ENCODE results near the gene AQP6.

DNA sequence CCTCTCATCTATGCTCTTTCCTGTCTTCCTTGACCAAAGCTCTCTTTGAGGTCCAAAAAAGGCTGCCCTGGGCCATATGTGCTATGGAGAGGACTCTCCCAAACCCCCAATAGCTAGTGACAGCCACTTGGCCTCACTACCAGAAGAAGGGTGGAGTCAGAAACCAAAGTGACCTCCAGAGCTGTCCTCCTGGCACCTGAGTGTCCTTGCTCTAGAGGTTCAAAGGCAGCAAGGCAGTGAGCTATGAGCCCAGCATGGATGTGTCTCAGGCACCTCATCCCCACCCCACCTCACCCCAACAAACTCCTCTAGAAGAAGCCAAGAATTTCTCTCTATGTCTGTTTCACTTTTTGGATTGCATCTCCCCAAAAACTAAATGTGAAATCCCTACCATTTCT lies 15.2 kb upstream of the AQP6 start:
- TF ChIP-seq, protein P1, sequence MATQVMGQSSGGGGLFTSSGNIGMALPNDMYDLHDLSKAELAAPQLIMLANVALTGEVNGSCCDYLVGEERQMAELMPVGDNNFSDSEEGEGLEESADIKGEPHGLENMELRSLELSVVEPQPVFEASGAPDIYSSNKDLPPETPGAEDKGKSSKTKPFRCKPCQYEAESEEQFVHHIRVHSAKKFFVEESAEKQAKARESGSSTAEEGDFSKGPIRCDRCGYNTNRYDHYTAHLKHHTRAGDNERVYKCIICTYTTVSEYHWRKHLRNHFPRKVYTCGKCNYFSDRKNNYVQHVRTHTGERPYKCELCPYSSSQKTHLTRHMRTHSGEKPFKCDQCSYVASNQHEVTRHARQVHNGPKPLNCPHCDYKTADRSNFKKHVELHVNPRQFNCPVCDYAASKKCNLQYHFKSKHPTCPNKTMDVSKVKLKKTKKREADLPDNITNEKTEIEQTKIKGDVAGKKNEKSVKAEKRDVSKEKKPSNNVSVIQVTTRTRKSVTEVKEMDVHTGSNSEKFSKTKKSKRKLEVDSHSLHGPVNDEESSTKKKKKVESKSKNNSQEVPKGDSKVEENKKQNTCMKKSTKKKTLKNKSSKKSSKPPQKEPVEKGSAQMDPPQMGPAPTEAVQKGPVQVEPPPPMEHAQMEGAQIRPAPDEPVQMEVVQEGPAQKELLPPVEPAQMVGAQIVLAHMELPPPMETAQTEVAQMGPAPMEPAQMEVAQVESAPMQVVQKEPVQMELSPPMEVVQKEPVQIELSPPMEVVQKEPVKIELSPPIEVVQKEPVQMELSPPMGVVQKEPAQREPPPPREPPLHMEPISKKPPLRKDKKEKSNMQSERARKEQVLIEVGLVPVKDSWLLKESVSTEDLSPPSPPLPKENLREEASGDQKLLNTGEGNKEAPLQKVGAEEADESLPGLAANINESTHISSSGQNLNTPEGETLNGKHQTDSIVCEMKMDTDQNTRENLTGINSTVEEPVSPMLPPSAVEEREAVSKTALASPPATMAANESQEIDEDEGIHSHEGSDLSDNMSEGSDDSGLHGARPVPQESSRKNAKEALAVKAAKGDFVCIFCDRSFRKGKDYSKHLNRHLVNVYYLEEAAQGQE (IDR thresholded peaks at IDR 0.05; ENCODE audit: insufficient read depth in 1 of 2, low read depth in 2 of 2, low read length in 2 of 2): no peak
- no peak for TF ChIP-seq POLR2AphosphoS5 (IDR thresholded peaks at IDR 0.05; ENCODE audit: low read depth, low read length)
- TF ChIP-seq TAF1 (IDR thresholded peaks at IDR 0.05; ENCODE audit: borderline replicate concordance, insufficient read depth, low read length): no peak
- no peak for TF ChIP-seq SIN3A (IDR thresholded peaks at IDR 0.05; ENCODE audit: borderline replicate concordance, insufficient read depth, low read length)
- TF ChIP-seq FOXP2 (optimal IDR thresholded peaks at IDR 0.05; ENCODE audit: borderline replicate concordance, extremely low read depth, extremely low read length, insufficient read depth): no peak
